WTC11 (cell line): ENCODE data around the gene LRSAM1. TPM values are rescaled to one million over a fixed set of nuclear protein-coding genes. Genes with fewer than 3 reads are reported as not detected.

Experiments used
- AR ChIP-seq: fragments of 250-450 bp; sonication (Bioruptor Pico); IDR thresholded peaks from 2 replicates; pipeline ENCODE4 v1.9.0; 2021; ENCODE audit warnings: mild to moderate bottlenecking
- ATF3 ChIP-seq: sonication (generic); formaldehyde crosslinking; conservative IDR thresholded peaks from 2 replicates; pipeline ENCODE4 v1.8.1; 2022; ENCODE audit warnings: mild to moderate bottlenecking, missing genetic modification reagents
- ATF6 ChIP-seq: sonication (generic); formaldehyde crosslinking; IDR thresholded peaks from 2 replicates; pipeline ENCODE4 v1.8.1; 2023; ENCODE audit warnings: mild to moderate bottlenecking, missing genetic modification reagents
- CREB1 ChIP-seq: sonication (generic); formaldehyde crosslinking; IDR thresholded peaks from 2 replicates; pipeline ENCODE4 v1.8.0; 2023; ENCODE audit warnings: mild to moderate bottlenecking, missing genetic modification reagents
- CREM ChIP-seq: sonication (generic); formaldehyde crosslinking; IDR thresholded peaks from 2 replicates; pipeline ENCODE4 v1.8.1; 2022; ENCODE audit warnings: mild to moderate bottlenecking, missing genetic modification reagents, moderate library complexity
- E2F1 ChIP-seq: sonication (generic); formaldehyde crosslinking; IDR thresholded peaks from 2 replicates; pipeline ENCODE4 v1.8.0; 2022; ENCODE audit warnings: mild to moderate bottlenecking, missing genetic modification reagents
- E2F4 ChIP-seq: sonication (generic); formaldehyde crosslinking; IDR thresholded peaks from 2 replicates; pipeline ENCODE4 v1.8.1; 2022; ENCODE audit warnings: low read depth, mild to moderate bottlenecking, moderate library complexity, missing genetic modification reagents, borderline replicate concordance
- EMX1 ChIP-seq: fragments of 250-450 bp; sonication (Bioruptor Pico); IDR thresholded peaks from 2 replicates; pipeline ENCODE4 v1.8.0; 2021; ENCODE audit warnings: mild to moderate bottlenecking
- FOXK1 ChIP-seq: sonication (generic); formaldehyde crosslinking; IDR thresholded peaks from 2 replicates; pipeline ENCODE4 v1.8.0; 2022; ENCODE audit warnings: mild to moderate bottlenecking, moderate library complexity, missing genetic modification reagents
- FOXP4 ChIP-seq: sonication (generic); formaldehyde crosslinking; IDR thresholded peaks from 2 replicates; pipeline ENCODE4 v1.8.0; 2022; ENCODE audit warnings: mild to moderate bottlenecking, missing genetic modification reagents
- GRHL2 ChIP-seq: fragments of 250-450 bp; sonication (Bioruptor Pico); IDR thresholded peaks from 2 replicates; pipeline ENCODE4 v1.8.0; 2022; ENCODE audit warnings: mild to moderate bottlenecking, moderate library complexity; ENCODE audit not compliant: insufficient replicate concordance, severe bottlenecking
- NFE2L1 ChIP-seq: sonication (generic); formaldehyde crosslinking; IDR thresholded peaks from 2 replicates; pipeline ENCODE4 v1.8.1; 2023; ENCODE audit warnings: missing genetic modification reagents
- OVOL2 ChIP-seq: fragments of 250-450 bp; sonication (Bioruptor Pico); IDR thresholded peaks from 2 replicates; pipeline ENCODE4 v1.9.0; 2021; ENCODE audit warnings: mild to moderate bottlenecking, borderline replicate concordance
- PRRX2 ChIP-seq: fragments of 250-450 bp; sonication (Bioruptor Pico); IDR thresholded peaks from 2 replicates; pipeline ENCODE4 v1.8.0; 2021; ENCODE audit warnings: mild to moderate bottlenecking
- STAT6 ChIP-seq: sonication (generic); formaldehyde crosslinking; conservative IDR thresholded peaks from 2 replicates; pipeline ENCODE4 v1.8.1; 2023; ENCODE audit warnings: mild to moderate bottlenecking, low read depth, missing genetic modification reagents, moderate library complexity
- ZNF512 ChIP-seq: sonication (generic); formaldehyde crosslinking; IDR thresholded peaks from 2 replicates; pipeline ENCODE4 v1.8.1; 2022; ENCODE audit warnings: missing genetic modification reagents, borderline replicate concordance
- ZNF532 ChIP-seq: fragments of 250-450 bp; sonication (Bioruptor Pico); IDR thresholded peaks from 2 replicates; pipeline ENCODE4 v1.9.0; 2021; ENCODE audit warnings: mild to moderate bottlenecking, borderline replicate concordance
- total RNA-seq: library from RNA; stranded (reverse); gene quantifications from 3 replicates; pipeline ENCODE4 v1.2.3, GENCODE V29; 2021

LRSAM1 gene
- total RNA-seq, 1 experiment from 2014 or later: 32.4 TPM

- TF ChIP-seq E2F1: no peak; the same call in 1 of the 2 replicates
- peak; percentile 83 for TF ChIP-seq AR
- TF ChIP-seq E2F4 (CRISPR knock-in tag): peak; percentile 48; the same call in 1 of the 2 replicates
- TF ChIP-seq NFE2L1: peak; percentile 30; the same call in 1 of the 2 replicates
- no peak for TF ChIP-seq ATF3 (CRISPR knock-in tag)
- no peak for TF ChIP-seq GRHL2 (CRISPR knock-in tag)
- no peak for TF ChIP-seq STAT6 (CRISPR knock-in tag)
- no peak for TF ChIP-seq CREM (CRISPR knock-in tag)
- peak; percentile 88 for TF ChIP-seq PRRX2 (CRISPR knock-in tag)
- TF ChIP-seq CREB1 (CRISPR knock-in tag): no peak
- TF ChIP-seq ZNF512 (CRISPR knock-in tag): no peak
- no peak for TF ChIP-seq OVOL2 (CRISPR knock-in tag)
- TF ChIP-seq ATF6 (CRISPR knock-in tag): no peak
- TF ChIP-seq FOXK1 (CRISPR knock-in tag): 0 out of 2 replicates have a peak, but pooled peaks have one; percentile 25
- 0 out of 2 replicates have a peak, but pooled peaks have one; percentile 10 for TF ChIP-seq ZNF532 (CRISPR knock-in tag)
- 0 out of 2 replicates have a peak, but pooled peaks have one; percentile 49 for TF ChIP-seq FOXP4 (CRISPR knock-in tag)
- TF ChIP-seq EMX1 (CRISPR knock-in tag): peak; percentile 90
Measured at GRCh38 chr9:127445851-127446712, 5.2 kb upstream of the LRSAM1 start (continued).
